Islet of Langerhans (tissue), 1 donor: ENCODE data around the gene CHD9NB.

Source experiments
- FAIRE-seq: peaks from one replicate; lab custom pipeline; 2011; peaks lifted over from hg19 to GRCh38; lab: Jason Lieb, UNC

CHD9NB gene

GRCh38 chr16:53029971-53030370, 22.7 kb downstream of the CHD9NB start:
- no peak for FAIRE-seq

GRCh38 chr16:53024045-53024444, 28.7 kb downstream of the CHD9NB start:
- no peak for FAIRE-seq

- FAIRE-seq: no peak
These were observed 30.3 kb downstream of the CHD9NB start for GRCh38 chr16:53022374-53022773.

DNA sequence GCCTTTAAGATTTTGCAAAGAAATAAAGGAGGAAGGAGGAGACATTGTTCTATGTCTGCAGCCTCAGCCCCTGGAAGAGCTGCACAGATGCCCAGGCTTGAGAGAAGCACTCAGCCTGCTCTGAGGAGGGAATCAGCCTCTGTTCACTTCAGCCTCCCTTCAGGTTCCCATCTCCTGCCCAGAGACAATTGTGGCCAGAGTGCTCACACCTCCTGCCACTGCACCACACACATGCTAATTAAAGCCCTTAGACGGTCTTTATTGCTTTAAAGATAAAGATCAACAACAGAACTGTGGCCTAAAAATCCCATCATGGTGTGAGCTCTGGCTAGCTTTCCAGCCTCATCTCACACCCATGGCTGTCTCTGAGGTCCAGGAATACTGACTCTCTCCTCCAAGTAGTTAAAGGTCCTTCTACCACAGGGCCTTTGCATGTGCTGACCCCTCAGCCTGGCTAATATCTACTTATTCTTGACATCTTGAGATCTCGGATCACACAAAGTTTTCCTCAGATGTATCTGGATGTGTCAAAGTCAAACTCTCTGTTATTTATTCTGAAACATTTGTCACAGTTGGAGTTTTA, 33.8 kb downstream of the CHD9NB start:
- FAIRE-seq: no peak

- no peak for FAIRE-seq
These were observed 38.4 kb downstream of the CHD9NB start for GRCh38 chr16:53014287-53014686.

- FAIRE-seq: no peak
These were observed 45.6 kb downstream of the CHD9NB start for GRCh38 chr16:53007095-53007494.

- no peak for FAIRE-seq
These were observed 54.8 kb downstream of the CHD9NB start for GRCh38 chr16:52997922-52998321.

- FAIRE-seq: no peak
These were observed 57.8 kb downstream of the CHD9NB start for GRCh38 chr16:52994942-52995341.

DNA sequence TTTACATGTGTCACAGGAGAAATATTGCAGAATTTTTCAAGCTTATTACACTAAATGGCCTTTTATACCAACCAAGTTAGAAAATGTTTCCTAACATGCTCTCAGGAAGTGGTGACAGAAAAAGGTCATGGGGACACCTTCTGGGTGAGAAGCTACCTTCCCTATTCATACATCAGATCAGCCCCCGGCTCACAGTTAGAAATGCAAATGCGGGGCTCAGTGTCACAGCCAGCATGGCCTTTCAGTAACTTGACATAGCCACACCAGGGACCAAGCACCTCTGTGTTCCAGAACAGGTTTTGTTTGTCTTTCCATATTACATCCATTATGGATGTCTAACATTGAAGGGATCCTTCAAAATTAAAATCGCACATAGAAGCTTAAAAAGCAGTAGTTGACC, 59.5 kb downstream of the CHD9NB start:
- FAIRE-seq: no peak

DNA sequence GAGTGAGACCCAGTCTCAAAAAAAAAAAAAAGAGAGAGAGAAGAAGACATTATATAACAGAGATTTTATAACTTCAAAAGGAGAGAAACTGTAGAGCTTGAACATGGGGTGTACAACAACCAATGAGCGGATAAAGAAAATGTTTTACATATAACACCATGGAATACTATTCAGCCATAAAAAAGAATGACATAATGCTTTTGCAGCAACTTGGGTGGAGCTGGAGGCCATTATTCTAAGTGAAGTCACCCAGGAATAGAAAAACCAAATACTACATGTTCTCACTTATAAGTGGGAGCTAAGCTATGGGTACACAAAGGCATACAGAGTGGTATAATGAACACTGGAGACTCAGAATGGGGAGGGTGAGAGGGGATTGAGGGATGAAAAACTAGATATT, 61.1 kb downstream of the CHD9NB start:
- no peak for FAIRE-seq
